T-helper 17 cell (primary cell): ENCODE results near the gene RIC3. TPM values are rescaled to one million over a fixed set of nuclear protein-coding genes. Genes with fewer than 3 reads are reported as not detected.
"Not testable (repeated sequence)": the region's sequence is repeated elsewhere in the genome, so short reads cannot be mapped to it uniquely, and the experiment has no call there.

ENCODE experiments used
- ATAC-seq: fragments of 150-1000 bp; cut with Tn5 transposase; 2 replicates; pipeline ENCODE4 v1.10.0; 2021; ENCODE audit warnings: mild to moderate bottlenecking, moderate library complexity
- DNase-seq, 3 donors: peaks; one replicate each; pipeline versions ENCODE4 v3.0.0 to v3.0.0-alpha.2; 2020 to 2021
- H3K9me3 ChIP-seq: one replicate; pipeline ENCODE4 v1.7.0; 2013; ENCODE audit warnings: low read length, mild to moderate bottlenecking; ENCODE audit not compliant: control insufficient read depth, poor library complexity, severe bottlenecking
- H3K27ac Mint-ChIP-seq: one replicate; pipeline ENCODE4 v1.8.0; 2022; ENCODE audit warnings: mild to moderate bottlenecking, moderate library complexity, mixed read lengths
- H3K27me3 Mint-ChIP-seq: one replicate; pipeline ENCODE4 v1.8.0; 2022; ENCODE audit warnings: mixed read lengths
- H3K36me3 Mint-ChIP-seq: one replicate; pipeline ENCODE4 v1.8.0; 2022; ENCODE audit warnings: low read depth, mixed read lengths
- H3K4me1 Mint-ChIP-seq: one replicate; pipeline ENCODE4 v1.8.0; 2022; ENCODE audit warnings: mild to moderate bottlenecking, mixed read lengths
- H3K4me3 Mint-ChIP-seq: one replicate; pipeline ENCODE4 v1.8.0; 2022; ENCODE audit warnings: mild to moderate bottlenecking, moderate library complexity, mixed read lengths
- total RNA-seq, 4 donors: library from RNA in 2 of 4; stranded (reverse) in 2 of 4; gene quantifications; one replicate each; pipeline ENCODE4 v1.2.3 and lab custom pipeline; 2022 to 2026

Gene RIC3
- total RNA-seq, 2 donors from 2014 or later = 38.8 to 52.9 TPM

- Mint-ChIP-seq H3K4me3 (peak overlapping the region; percentile 81), H3K4me1 (peaks cover 27% of the 10 kb centered on the region), H3K27ac (peak overlapping the region; percentile 84), H3K36me3 (peaks cover 4% of the 10 kb centered on the region), H3K27me3 (peaks cover 24% of the 10 kb centered on the region)
- H3K9me3 ChIP-seq = peaks cover 3% of the 10 kb centered on the region
- DNase-seq (no peak), ATAC-seq (no peak)
Observed at GRCh38 chr11:8167796-8168195, 1.0 kb downstream of the RIC3 start.

- H3K27ac Mint-ChIP-seq = no peak overlapping the region
- ATAC-seq = no peak
- H3K36me3 Mint-ChIP-seq = peaks cover 3% of the 10 kb centered on the region
- no peak overlapping the region for H3K4me3 Mint-ChIP-seq
- peaks cover 33% of the 10 kb centered on the region for H3K4me1 Mint-ChIP-seq
- peaks cover 3% of the 10 kb centered on the region for H3K9me3 ChIP-seq
- H3K27me3 Mint-ChIP-seq = peaks cover 11% of the 10 kb centered on the region
- no peak for DNase-seq
Observed at GRCh38 chr11:8164746-8165145, 4.1 kb downstream of the RIC3 start.

- H3K4me3 Mint-ChIP-seq, H3K27me3 Mint-ChIP-seq, H3K9me3 ChIP-seq, H3K27ac Mint-ChIP-seq, DNase-seq, ATAC-seq, H3K36me3 Mint-ChIP-seq: not testable (repeated sequence)
- peaks cover 28% of the 10 kb centered on the region for H3K4me1 Mint-ChIP-seq
Observed at GRCh38 chr11:8161627-8162304, 7.1 kb downstream of the RIC3 start.

- H3K4me3 Mint-ChIP-seq = no peak overlapping the region
- no peak for DNase-seq
- H3K4me1 Mint-ChIP-seq = peaks cover 32% of the 10 kb centered on the region
- no peak for ATAC-seq
- no peak overlapping the region for H3K27ac Mint-ChIP-seq
- H3K9me3 ChIP-seq = no peaks in the 10 kb centered on the region
- peaks cover 9% of the 10 kb centered on the region for H3K36me3 Mint-ChIP-seq
- H3K27me3 Mint-ChIP-seq = no peaks in the 10 kb centered on the region
Observed at GRCh38 chr11:8156877-8157276, 11.9 kb downstream of the RIC3 start.

- ATAC-seq (no peak), DNase-seq (no peak)
- H3K27me3 Mint-ChIP-seq = no peaks in the 10 kb centered on the region
- no peak overlapping the region for H3K4me3 Mint-ChIP-seq
- H3K4me1 Mint-ChIP-seq = peaks cover 13% of the 10 kb centered on the region
- no peaks in the 10 kb centered on the region for H3K9me3 ChIP-seq
- peaks cover 8% of the 10 kb centered on the region for H3K36me3 Mint-ChIP-seq
- no peak overlapping the region for H3K27ac Mint-ChIP-seq
Observed at GRCh38 chr11:8149726-8150125, 19.1 kb downstream of the RIC3 start.

GRCh38 chr11:8138526-8138925 is 30.3 kb downstream of the RIC3 start:
- H3K9me3 ChIP-seq = no peaks in the 10 kb centered on the region
- peaks cover 4% of the 10 kb centered on the region for H3K36me3 Mint-ChIP-seq
- no peak for DNase-seq
- ATAC-seq = no peak
- H3K27me3 Mint-ChIP-seq = no peaks in the 10 kb centered on the region
- no peaks in the 10 kb centered on the region for H3K4me1 Mint-ChIP-seq
- H3K4me3 Mint-ChIP-seq = no peak overlapping the region
- no peak overlapping the region for H3K27ac Mint-ChIP-seq

- Mint-ChIP-seq H3K4me3 (no peak overlapping the region), H3K27ac (peak overlapping the region; percentile 21), H3K36me3 (peaks cover 15% of the 10 kb centered on the region), H3K4me1 (peaks cover 6% of the 10 kb centered on the region), H3K27me3 (no peaks in the 10 kb centered on the region)
- DNase-seq = no peak
- H3K9me3 ChIP-seq = no peaks in the 10 kb centered on the region
- no peak for ATAC-seq
Observed at GRCh38 chr11:8127447-8127846, 41.4 kb downstream of the RIC3 start.

- peaks cover 6% of the 10 kb centered on the region for H3K4me1 Mint-ChIP-seq
- H3K36me3 Mint-ChIP-seq = peaks cover 17% of the 10 kb centered on the region
- no peaks in the 10 kb centered on the region for H3K27me3 Mint-ChIP-seq
- H3K27ac Mint-ChIP-seq = no peak overlapping the region
- no peak for DNase-seq
- no peaks in the 10 kb centered on the region for H3K9me3 ChIP-seq
- no peak for ATAC-seq
- H3K4me3 Mint-ChIP-seq = no peak overlapping the region
Observed at GRCh38 chr11:8126649-8127289, 42.1 kb downstream of the RIC3 start.

- no peaks in the 10 kb centered on the region for H3K27me3 Mint-ChIP-seq
- no peak overlapping the region for H3K4me3 Mint-ChIP-seq
- DNase-seq = no peak
- H3K36me3 Mint-ChIP-seq = peaks cover 15% of the 10 kb centered on the region
- H3K9me3 ChIP-seq = no peaks in the 10 kb centered on the region
- peaks cover 6% of the 10 kb centered on the region for H3K4me1 Mint-ChIP-seq
- no peak for ATAC-seq
- H3K27ac Mint-ChIP-seq = no peak overlapping the region
Observed at GRCh38 chr11:8122173-8122764, 46.6 kb downstream of the RIC3 start.

GRCh38 chr11:8111636-8112035 is 57.2 kb downstream of the RIC3 start:
- no peaks in the 10 kb centered on the region for H3K27me3 Mint-ChIP-seq
- no peaks in the 10 kb centered on the region for H3K9me3 ChIP-seq
- no peak for DNase-seq
- H3K27ac Mint-ChIP-seq = no peak overlapping the region
- H3K36me3 Mint-ChIP-seq = no peaks in the 10 kb centered on the region
- H3K4me3 Mint-ChIP-seq = no peak overlapping the region
- ATAC-seq = no peak
- no peaks in the 10 kb centered on the region for H3K4me1 Mint-ChIP-seq

GRCh38 chr11:8110396-8110795 is 58.4 kb downstream of the RIC3 start:
- Mint-ChIP-seq H3K27ac (no peak overlapping the region), H3K27me3 (no peaks in the 10 kb centered on the region), H3K36me3 (no peaks in the 10 kb centered on the region), H3K4me1 (no peaks in the 10 kb centered on the region), H3K4me3 (no peak overlapping the region)
- no peak for ATAC-seq
- DNase-seq = no peak
- H3K9me3 ChIP-seq = no peaks in the 10 kb centered on the region

- no peak overlapping the region for H3K4me3 Mint-ChIP-seq
- H3K27me3 Mint-ChIP-seq = no peaks in the 10 kb centered on the region
- ATAC-seq (no peak), DNase-seq (no peak)
- H3K36me3 Mint-ChIP-seq = no peaks in the 10 kb centered on the region
- no peaks in the 10 kb centered on the region for H3K4me1 Mint-ChIP-seq
- no peaks in the 10 kb centered on the region for H3K9me3 ChIP-seq
- H3K27ac Mint-ChIP-seq = no peak overlapping the region
Observed at GRCh38 chr11:8109675-8110074, 59.1 kb downstream of the RIC3 start.

- Mint-ChIP-seq H3K27ac (no peak overlapping the region), H3K36me3 (peaks cover 2% of the 10 kb centered on the region), H3K4me1 (peaks cover 2% of the 10 kb centered on the region), H3K27me3 (no peaks in the 10 kb centered on the region), H3K4me3 (no peak overlapping the region)
- DNase-seq (no peak), ATAC-seq (no peak)
- no peaks in the 10 kb centered on the region for H3K9me3 ChIP-seq
Observed at GRCh38 chr11:8108421-8108820, 60.4 kb downstream of the RIC3 start.

GRCh38 chr11:8107642-8108041 is 61.2 kb downstream of the RIC3 start:
- H3K36me3 Mint-ChIP-seq = peaks cover 2% of the 10 kb centered on the region
- H3K4me1 Mint-ChIP-seq = peaks cover 2% of the 10 kb centered on the region
- no peak overlapping the region for H3K4me3 Mint-ChIP-seq
- no peaks in the 10 kb centered on the region for H3K27me3 Mint-ChIP-seq
- ATAC-seq (no peak), DNase-seq (no peak)
- H3K27ac Mint-ChIP-seq = no peak overlapping the region
- H3K9me3 ChIP-seq = no peaks in the 10 kb centered on the region
